ENCODE data around the gene WDR12.
A peak's percentile ranks its signal among the peaks of the same experiment; 100 is the strongest.
"Not testable (repeated sequence)": the region's sequence is repeated elsewhere in the genome, so short reads cannot be mapped to it uniquely, and the experiment has no call there.

The WDR12 gene

GRCh38 chr2:202885190-202885589 lies 26.3 kb downstream of the WDR12 start:
- no peak for DNase-seq (ENCODE audit: low read depth in 2 of 2)

DNA sequence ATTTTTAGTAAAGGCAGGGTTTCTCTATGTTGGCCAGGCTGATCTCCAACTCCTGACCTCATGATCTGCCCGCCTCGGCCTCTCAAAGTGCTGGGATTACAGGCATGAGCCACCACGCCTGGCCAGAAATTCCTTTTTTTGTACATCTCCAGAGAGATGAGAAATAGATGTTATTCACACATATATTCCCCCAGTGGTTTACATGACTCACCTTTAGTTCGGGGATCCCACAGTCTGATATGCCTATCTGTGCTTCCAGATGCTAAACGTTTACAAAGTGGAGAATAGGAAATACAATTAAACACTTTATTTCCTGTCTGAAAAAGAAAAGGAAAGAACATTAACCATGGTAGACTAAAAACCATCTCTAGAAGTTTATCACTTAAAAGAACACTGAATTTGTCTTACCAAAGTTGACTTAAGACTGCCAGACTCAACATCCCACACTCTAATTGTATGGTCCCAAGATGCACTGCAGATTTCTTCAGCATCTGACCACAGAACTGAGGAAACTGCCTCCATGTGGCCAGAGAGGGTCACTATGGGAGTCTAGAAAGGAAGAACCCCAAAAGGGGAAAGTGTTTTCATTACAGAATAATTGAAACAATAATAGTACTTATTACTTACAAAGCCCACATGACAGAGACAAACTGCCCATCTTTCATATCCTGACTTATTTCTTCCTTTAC lies 27.3 kb downstream of the WDR12 start:
- DNase-seq (ENCODE audit: low read depth in 2 of 2) = no peak

DNA sequence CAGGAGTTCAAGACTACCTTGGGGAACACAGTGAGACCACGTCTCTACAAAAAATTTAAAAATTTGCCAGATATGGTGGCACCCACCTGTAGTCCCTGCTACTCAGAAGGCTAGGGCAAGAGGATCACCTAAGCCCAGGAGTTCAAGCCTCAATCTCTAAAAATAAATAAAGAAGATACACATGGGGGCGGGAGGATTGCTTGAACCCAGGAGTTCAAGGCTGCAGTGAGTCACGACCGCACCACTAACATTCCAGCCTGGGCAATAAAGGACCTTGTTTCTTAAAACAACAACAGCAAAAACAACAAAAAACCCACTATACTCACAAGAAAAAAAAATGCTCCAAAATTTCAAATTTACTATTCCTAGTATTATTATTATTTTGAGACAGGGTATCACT lies 29.9 kb downstream of the WDR12 start:
- no peak for DNase-seq (ENCODE audit: low read depth in 2 of 2)

DNA sequence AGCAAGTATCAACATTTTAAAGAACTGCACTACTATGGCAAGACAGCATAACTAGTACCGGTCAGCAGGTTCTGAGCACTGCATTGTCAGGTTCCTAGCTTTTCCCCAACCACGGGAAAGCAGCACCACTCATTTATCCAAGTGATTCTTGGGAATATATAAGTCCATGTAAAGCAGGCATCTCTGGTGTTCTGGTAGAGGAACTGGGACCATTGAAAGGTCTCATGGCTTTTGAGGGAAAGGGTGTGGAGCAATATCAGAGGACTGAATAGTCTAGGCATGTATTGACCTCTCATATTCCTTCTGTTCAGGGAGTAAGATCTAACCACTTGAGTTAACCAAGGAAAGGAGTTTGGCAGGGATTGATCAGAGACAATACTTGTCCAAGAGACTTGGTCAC lies 33.8 kb downstream of the WDR12 start:
- no peak for DNase-seq (ENCODE audit: low read depth in 2 of 2)

DNA sequence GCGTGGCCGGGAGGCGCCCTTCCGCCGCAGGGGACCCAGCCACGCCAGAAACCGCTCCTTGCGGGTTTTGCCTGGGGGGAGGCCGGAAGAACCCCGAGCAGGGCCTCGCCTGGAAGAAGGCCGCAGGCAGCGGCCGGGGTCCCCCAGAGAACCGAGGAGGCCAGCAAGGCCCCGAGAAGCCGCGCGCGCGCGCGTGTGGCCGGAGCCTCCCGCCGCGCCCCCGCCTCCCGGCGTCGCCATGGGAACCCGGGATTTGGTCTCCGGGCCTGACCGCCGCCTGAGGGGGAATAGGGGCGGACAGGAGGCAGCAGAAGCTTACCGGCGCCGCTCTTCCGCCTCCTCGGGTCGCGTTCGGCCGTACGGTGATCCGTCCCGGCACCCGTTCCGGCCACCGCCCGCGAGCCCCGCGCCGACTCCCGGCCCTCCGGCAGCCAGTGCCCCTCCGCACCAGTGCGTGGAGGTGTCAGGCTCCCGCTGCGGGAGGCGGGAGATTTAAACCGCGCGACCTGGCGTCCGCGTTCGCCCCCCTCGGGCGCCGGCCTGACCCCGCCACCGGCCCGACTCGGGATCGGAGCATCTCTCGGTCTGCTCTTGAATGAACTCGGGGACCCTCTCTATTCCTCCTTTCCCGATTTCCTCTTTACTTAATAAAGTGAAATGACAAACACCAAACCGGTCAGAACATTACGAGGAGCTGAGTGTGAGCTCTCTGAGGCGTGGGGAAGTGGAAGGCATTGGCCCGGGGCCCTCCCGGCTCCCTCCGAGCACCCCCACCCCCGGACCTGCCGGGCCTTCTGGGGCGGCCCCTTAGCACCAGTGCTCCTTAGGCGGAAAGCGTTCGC lies 40.0 kb downstream of the WDR12 start, which contains the start of gene ICA1L:
TSS of gene ICA1L (minus strand) at position 467 of the 842 bp plus-strand sequence. CDS start 42,757 bp downstream, outside the sequence.
- DNase-seq (ENCODE audit: low read depth in 2 of 2) = peak; percentile 28 to 43

GRCh38 chr2:202870431-202871299 lies 40.8 kb downstream of the WDR12 start:
- peak; percentile 37 to 54 for DNase-seq (ENCODE audit: low read depth in 2 of 2)

- no peak for DNase-seq (ENCODE audit: low read depth in 2 of 2)
These were observed 49.5 kb downstream of the WDR12 start for GRCh38 chr2:202861987-202862386.

DNA sequence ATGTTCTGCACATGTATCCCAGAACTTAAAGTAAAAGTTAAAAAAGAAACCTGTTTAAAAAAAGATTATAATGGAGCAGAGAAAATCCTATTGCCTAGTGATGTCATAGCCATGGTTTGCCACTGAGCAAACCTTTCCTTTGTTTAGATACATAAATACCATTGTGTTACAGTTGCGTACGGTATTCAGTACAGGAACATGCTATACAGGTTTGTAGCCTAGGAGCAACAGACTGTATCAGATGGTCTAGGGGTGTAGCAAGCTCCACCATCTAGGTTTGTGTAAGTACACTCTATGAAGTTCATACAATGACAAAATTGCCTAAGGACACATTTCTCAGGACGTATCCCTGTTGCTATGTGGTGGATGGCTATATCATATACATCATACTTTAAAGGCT lies 52.9 kb downstream of the WDR12 start:
- DNase-seq (ENCODE audit: low read depth in 2 of 2) = no peak

GRCh38 chr2:202849343-202849742 lies 62.1 kb downstream of the WDR12 start:
- DNase-seq (ENCODE audit: low read depth in 2 of 2) = not testable (repeated sequence)

GRCh38 chr2:202848813-202849212 lies 62.7 kb downstream of the WDR12 start:
- DNase-seq (ENCODE audit: low read depth in 2 of 2) = no peak

GRCh38 chr2:202847693-202848524 lies 63.6 kb downstream of the WDR12 start:
- no peak for DNase-seq (ENCODE audit: low read depth in 2 of 2)

DNA sequence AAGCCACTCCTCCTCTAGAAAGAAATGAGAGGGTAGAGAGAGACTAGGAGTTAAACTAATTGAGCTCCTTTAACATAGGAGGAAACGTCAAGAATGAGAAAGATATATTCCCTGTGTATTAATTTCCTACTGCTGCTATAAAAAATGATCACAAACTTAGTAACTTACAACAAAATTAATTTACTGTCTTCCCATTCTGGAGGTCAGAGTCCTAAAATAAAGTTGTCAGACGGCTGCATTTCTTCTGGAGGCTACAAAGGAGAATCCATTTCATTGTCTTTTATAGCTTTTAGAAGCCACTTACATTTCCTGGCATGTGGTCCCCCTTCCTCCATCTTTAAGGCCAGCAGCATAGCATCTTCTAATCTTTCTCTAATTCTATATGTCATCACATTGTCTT lies 66.8 kb downstream of the WDR12 start:
- DNase-seq (ENCODE audit: low read depth in 2 of 2) = no peak

DNA sequence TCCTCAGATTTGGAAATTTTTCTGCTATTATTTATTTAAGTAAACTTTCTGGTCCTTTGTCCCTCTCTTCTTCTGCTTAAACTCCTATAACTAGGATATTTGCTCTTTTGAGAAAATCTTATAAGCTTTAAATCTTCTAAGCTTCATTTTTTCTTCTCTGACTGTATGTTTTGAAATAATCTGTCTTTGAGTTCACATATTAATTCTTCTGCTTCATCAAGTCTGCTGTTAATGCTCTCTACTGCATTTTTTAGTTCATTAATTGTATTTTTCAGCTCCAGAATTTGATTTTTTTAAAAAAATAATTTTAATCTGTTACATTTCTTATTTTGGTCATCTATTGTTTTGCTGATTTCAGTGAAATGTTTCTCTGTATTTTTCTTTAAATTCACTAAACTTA lies 68.8 kb downstream of the WDR12 start:
- DNase-seq (ENCODE audit: low read depth in 2 of 2) = no peak

GRCh38 chr2:202841090-202841867 lies 70.2 kb downstream of the WDR12 start:
- no peak for DNase-seq (ENCODE audit: low read depth in 2 of 2)

- peak; percentile 10 to 19 for DNase-seq (ENCODE audit: low read depth in 2 of 2)
These were observed 79.9 kb downstream of the WDR12 start for GRCh38 chr2:202831242-202832220.

DNA sequence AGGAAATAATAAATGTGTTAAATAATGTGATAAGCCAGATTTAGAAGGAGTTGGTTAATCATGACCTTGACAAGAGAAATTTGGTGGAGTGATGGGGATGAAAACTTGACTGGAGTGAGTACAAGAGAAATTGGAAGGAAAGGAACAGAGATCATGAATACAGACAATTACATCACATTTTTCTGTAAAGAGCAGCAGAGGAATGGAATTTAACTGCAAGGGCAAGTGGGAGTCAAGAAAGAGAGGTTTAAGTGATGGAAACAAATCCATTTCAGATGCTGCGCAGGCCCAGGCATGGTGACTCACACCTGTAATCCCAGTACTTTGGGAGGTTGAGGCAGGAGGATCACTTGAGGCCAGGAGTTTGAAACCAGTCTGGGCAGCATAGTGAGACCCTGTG lies 86.6 kb downstream of the WDR12 start:
- no peak for DNase-seq (ENCODE audit: low read depth in 2 of 2)
